HG02610 (cell line): ENCODE results near the gene VCPKMT.
"Not testable (repeated sequence)": the region's sequence is repeated elsewhere in the genome, so short reads cannot be mapped to it uniquely, and the experiment has no call there.

Source experiments
- ATAC-seq: cut with Tn5 transposase; IDR thresholded peaks from one replicate; pipeline ENCODE4 v1.9.1; 2021; ENCODE audit warnings: mild to moderate bottlenecking, moderate library complexity; ENCODE audit not compliant: unreplicated experiment

The VCPKMT gene

GRCh38 chr14:50093496-50093895 is 22.9 kb downstream of the VCPKMT start:
- ATAC-seq = no peak

GRCh38 chr14:50092006-50092555 is 24.3 kb downstream of the VCPKMT start:
- ATAC-seq = no peak

- ATAC-seq = no peak
Observed at GRCh38 chr14:50091240-50091913, 25.0 kb downstream of the VCPKMT start.

- no peak for ATAC-seq
Observed at GRCh38 chr14:50089208-50089607, 27.2 kb downstream of the VCPKMT start.

- ATAC-seq = no peak
Observed at GRCh38 chr14:50088731-50089130, 27.6 kb downstream of the VCPKMT start.

- ATAC-seq = no peak
Observed at GRCh38 chr14:50088117-50088515, 28.3 kb downstream of the VCPKMT start.

- ATAC-seq = no peak
Observed at GRCh38 chr14:50087341-50088116, 28.8 kb downstream of the VCPKMT start.

- ATAC-seq = no peak
Observed at GRCh38 chr14:50086321-50086711, 30.1 kb downstream of the VCPKMT start.

GRCh38 chr14:50085570-50086320 is 30.6 kb downstream of the VCPKMT start:
- peak; percentile 56 for ATAC-seq

GRCh38 chr14:50084666-50085065 is 31.7 kb downstream of the VCPKMT start:
- ATAC-seq = no peak

GRCh38 chr14:50083467-50084337 is 32.7 kb downstream of the VCPKMT start:
- ATAC-seq = peak; percentile 38

- ATAC-seq = peak; percentile 67
Observed at GRCh38 chr14:50082784-50083466, 33.4 kb downstream of the VCPKMT start.

GRCh38 chr14:50082308-50082742 is 34.0 kb downstream of the VCPKMT start:
- no peak for ATAC-seq

GRCh38 chr14:50079103-50079502 is 37.3 kb downstream of the VCPKMT start:
- ATAC-seq = not testable (repeated sequence)

GRCh38 chr14:50073663-50074062 is 42.7 kb downstream of the VCPKMT start:
- not testable (repeated sequence) for ATAC-seq

- no peak for ATAC-seq
Observed at GRCh38 chr14:50072395-50072794, 44.0 kb downstream of the VCPKMT start.

GRCh38 chr14:50070840-50071548 is 45.4 kb downstream of the VCPKMT start:
- ATAC-seq = peak; percentile 81

GRCh38 chr14:50070230-50070629 is 46.1 kb downstream of the VCPKMT start:
- ATAC-seq = no peak

- no peak for ATAC-seq
Observed at GRCh38 chr14:50069325-50069724, 47.0 kb downstream of the VCPKMT start.
